Lower lobe of right lung (tissue), 2 donors: Measurements from ENCODE around the gene PDGFC. TPM values are rescaled to one million over a fixed set of nuclear protein-coding genes. Genes with fewer than 3 reads are reported as not detected.

Experiments used
- ATAC-seq, 2 donors: fragments of 200-7000 bp; cut with Tn5 transposase; one replicate each; pipeline ENCODE4 v1.9.1; 2020 to 2022; ENCODE audit warnings: mild to moderate bottlenecking in 2 of 2, moderate library complexity in 2 of 2
- DNase-seq: peaks from one replicate; pipeline ENCODE4 v3.0.0-alpha.2; 2020
- H3K27ac ChIP-seq: fragments of 200-600 bp; one replicate; pipeline ENCODE4 v1.8.0; 2022
- H3K27me3 ChIP-seq: fragments of 200-600 bp; one replicate; pipeline ENCODE4 v1.8.0; 2022; ENCODE audit warnings: low read depth
- H3K36me3 ChIP-seq: fragments of 200-600 bp; one replicate; pipeline ENCODE4 v1.8.0; 2022; ENCODE audit warnings: mild to moderate bottlenecking
- H3K4me1 ChIP-seq: fragments of 200-600 bp; one replicate; pipeline ENCODE4 v1.8.0; 2022
- H3K4me3 ChIP-seq: fragments of 200-600 bp; one replicate; pipeline ENCODE4 v1.8.0; 2022; ENCODE audit warnings: mild to moderate bottlenecking
- H3K9me3 ChIP-seq: fragments of 200-600 bp; one replicate; pipeline ENCODE4 v1.8.0; 2022
- CTCF ChIP-seq: fragments of 200-600 bp; IDR thresholded peaks from one replicate; pipeline ENCODE4 v1.8.0; 2022; ENCODE audit warnings: antibody characterized with exemption, mild to moderate bottlenecking
- intact Hi-C: fragments of 100-400 bp; cut with DNase I; formaldehyde crosslinking; loops from one replicate; pipeline ENCODE4 v1.11.0; 2022
- total RNA-seq: library from RNA; stranded (reverse); fragmentation: NEBNext Ultra II Directional; extraction: Animal tissue kit (Norgen Biotek cat#: 25700); gene quantifications from one replicate; pipeline ENCODE4 v1.2.1, GENCODE V29; 2021
- donor health status: DM: no; HTN: yes; CAD: no; lungs with severe emphysema.

The PDGFC gene
- total RNA-seq, 1 donor from 2014 or later: 30.6 TPM

- Histone ChIP-seq H3K27ac (no peak overlapping the region), H3K36me3 (no peaks in the 10 kb centered on the region), H3K9me3 (no peaks in the 10 kb centered on the region), H3K4me3 (no peak overlapping the region), H3K27me3 (no peaks in the 10 kb centered on the region), H3K4me1 (no peaks in the 10 kb centered on the region)
- ATAC-seq (no peak), DNase-seq (no peak)
- TF ChIP-seq CTCF: no peak
- intact Hi-C loops: no loop called here
Measured at GRCh38 chr4:156788782-156789181, 182.8 kb downstream of the PDGFC start.

DNA sequence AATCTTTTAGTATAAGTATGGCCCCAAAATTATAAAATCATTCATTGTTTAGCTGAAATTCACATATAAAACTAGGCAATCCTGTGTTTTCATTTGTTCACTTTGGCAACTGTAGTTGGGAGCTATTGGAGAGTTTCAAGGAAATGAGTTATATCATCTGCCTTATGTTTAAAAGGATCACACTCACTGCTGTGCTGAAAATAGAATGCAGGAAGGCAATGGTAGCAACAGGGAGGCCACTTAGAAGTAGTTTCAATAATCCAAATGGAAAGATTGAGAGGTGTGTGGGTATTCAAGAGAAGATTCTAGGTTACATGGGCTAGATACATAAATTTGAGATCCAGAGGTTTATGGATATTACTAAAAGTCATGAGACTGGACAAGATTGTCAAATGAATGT is 184.9 kb downstream of the PDGFC start:
- no peaks in the 10 kb centered on the region for H3K4me1 ChIP-seq
- no peak overlapping the region for H3K4me3 ChIP-seq
- ATAC-seq: no peak
- H3K27me3 ChIP-seq: no peaks in the 10 kb centered on the region
- TF ChIP-seq CTCF: no peak
- H3K9me3 ChIP-seq: no peaks in the 10 kb centered on the region
- intact Hi-C loops: no loop called here
- no peak for DNase-seq
- no peak overlapping the region for H3K27ac ChIP-seq
- no peaks in the 10 kb centered on the region for H3K36me3 ChIP-seq

DNA sequence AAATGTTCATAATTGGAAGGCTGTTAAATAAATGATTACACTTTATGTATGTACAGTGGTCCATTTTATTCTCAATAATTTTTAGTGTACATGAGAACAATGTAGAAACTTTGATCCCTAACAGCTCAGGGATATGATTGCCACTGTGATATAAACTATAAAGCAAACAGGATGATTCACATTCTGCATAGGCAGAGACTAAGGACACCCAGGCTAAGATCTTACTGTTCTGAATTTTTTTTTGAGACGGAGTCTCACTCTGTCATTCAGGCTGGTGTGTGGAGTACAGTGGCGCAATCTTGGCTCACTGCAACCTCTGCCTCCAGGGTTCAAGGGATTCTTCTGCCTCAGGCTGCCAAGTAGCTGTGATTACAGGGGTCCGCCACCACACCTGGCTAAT is 186.6 kb downstream of the PDGFC start:
- intact Hi-C loops: no loop called here
- TF ChIP-seq CTCF: no peak
- no peaks in the 10 kb centered on the region for H3K27me3 ChIP-seq
- H3K4me3 ChIP-seq: no peak overlapping the region
- no peak for ATAC-seq
- no peak for DNase-seq
- H3K36me3 ChIP-seq: no peaks in the 10 kb centered on the region
- no peak overlapping the region for H3K27ac ChIP-seq
- no peaks in the 10 kb centered on the region for H3K4me1 ChIP-seq
- H3K9me3 ChIP-seq: no peaks in the 10 kb centered on the region

DNA sequence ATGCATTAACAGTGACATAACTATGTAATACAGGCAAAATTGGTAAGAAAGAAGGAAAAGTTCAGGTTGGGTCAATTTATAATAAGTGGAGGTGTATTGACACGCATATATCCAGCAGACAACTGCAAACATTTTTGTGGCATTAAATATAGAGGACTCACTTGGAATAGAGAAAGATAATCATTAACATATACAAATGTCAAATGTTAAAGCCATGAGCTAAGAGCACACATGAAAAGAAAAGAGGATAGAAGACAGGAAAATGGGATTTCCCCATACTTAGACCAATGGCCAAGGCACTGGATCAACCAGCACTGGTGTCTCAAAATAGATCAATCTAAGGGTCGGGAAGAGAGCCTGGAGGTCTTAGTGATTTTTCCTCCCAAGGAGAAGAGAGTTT is 187.6 kb downstream of the PDGFC start:
- H3K4me1 ChIP-seq: no peaks in the 10 kb centered on the region
- H3K27me3 ChIP-seq: no peaks in the 10 kb centered on the region
- no peak overlapping the region for H3K27ac ChIP-seq
- intact Hi-C loops: no loop called here
- DNase-seq (no peak), ATAC-seq (no peak)
- no peaks in the 10 kb centered on the region for H3K36me3 ChIP-seq
- no peaks in the 10 kb centered on the region for H3K9me3 ChIP-seq
- no peak for TF ChIP-seq CTCF
- H3K4me3 ChIP-seq: no peak overlapping the region

DNA sequence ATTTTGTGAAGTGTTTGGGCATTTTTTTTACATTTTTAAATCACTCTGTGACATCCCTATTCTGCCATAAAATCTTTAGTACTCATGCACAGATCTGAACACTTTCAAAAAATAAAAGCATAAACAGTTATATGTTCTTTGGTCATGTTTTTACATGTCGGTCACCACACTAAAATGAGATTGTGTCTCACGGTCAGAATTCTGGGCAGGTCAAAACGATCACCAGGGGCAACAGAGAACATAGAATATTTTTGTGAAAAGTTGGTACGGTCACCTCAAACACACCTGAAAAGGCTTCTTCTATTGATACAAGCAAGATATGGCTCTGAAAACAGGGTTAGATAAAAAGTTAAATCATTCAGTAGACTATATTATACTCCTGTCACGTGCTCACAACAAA is 189.1 kb downstream of the PDGFC start:
- Histone ChIP-seq H3K9me3 (no peaks in the 10 kb centered on the region), H3K36me3 (no peaks in the 10 kb centered on the region), H3K27me3 (no peaks in the 10 kb centered on the region), H3K4me1 (no peaks in the 10 kb centered on the region), H3K27ac (no peak overlapping the region), H3K4me3 (no peak overlapping the region)
- TF ChIP-seq CTCF: no peak
- DNase-seq: no peak
- ATAC-seq: no peak
- intact Hi-C loops: no loop called here

DNA sequence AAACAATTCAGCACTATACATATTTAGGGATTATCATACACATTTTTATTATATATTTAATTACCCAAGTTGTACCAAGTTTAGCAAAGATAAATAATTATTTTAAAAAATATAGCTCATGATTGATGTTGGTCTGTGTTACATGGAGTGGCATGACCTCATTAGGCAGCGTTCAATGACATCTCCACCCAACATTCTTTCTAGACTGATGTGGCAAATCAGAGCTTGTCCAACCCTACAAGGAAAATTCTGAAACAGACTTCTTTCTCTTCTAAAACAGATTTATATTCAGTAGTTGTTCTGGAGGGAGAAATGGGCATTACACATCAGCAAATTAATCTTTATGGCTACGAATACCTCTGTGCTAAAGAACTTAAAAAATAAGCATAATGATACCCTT is 189.7 kb downstream of the PDGFC start:
- TF ChIP-seq CTCF: no peak
- Histone ChIP-seq H3K4me1 (no peaks in the 10 kb centered on the region), H3K27ac (no peak overlapping the region), H3K27me3 (no peaks in the 10 kb centered on the region), H3K36me3 (no peaks in the 10 kb centered on the region), H3K9me3 (no peaks in the 10 kb centered on the region), H3K4me3 (no peak overlapping the region)
- ATAC-seq (no peak), DNase-seq (no peak)
- intact Hi-C loops: no loop called here
